Activated CD4-positive, alpha-beta T cell treated with anti-CD3 and anti-CD28 coated beads, Interleukin-2, amount 50 U/mL, for 48 hours (primary cell): ENCODE results near the gene CCL1.

ENCODE experiments used
- DNase-seq, 2 experiments: peaks; one replicate each; pipeline ENCODE4 v3.0.0-alpha.2; 2020

The CCL1 gene, protein sequence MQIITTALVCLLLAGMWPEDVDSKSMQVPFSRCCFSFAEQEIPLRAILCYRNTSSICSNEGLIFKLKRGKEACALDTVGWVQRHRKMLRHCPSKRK

GRCh38 chr17:34363183-34363661 lies at the start of gene CCL1:
TSS of gene CCL1 (minus strand) at chr17:34363233. CDS start at chr17:34363161, 72 bp downstream.
- no peak for DNase-seq

DNA sequence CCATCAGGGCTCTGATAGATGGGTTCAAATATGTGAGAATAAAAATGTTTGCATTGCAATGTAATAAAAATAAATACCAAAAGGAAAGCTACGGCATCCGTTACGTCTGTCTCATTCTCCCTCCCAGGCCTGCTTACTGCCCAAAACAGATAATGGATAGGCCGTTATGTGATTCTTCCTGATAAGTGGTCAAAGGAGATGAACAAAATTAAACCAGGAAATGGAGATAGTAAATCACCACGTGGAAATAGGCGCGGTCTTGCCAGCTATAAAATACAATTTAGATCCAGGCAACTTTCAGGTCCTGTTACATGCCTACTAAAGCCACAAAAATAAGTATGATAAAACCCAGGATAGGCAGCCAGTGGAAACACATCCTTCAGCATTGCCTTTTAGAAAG lies 49.5 kb upstream of the CCL1 start:
- no peak for DNase-seq

- no peak for DNase-seq
Measured at GRCh38 chr17:34411646-34412421, 48.8 kb upstream of the CCL1 start.

DNA sequence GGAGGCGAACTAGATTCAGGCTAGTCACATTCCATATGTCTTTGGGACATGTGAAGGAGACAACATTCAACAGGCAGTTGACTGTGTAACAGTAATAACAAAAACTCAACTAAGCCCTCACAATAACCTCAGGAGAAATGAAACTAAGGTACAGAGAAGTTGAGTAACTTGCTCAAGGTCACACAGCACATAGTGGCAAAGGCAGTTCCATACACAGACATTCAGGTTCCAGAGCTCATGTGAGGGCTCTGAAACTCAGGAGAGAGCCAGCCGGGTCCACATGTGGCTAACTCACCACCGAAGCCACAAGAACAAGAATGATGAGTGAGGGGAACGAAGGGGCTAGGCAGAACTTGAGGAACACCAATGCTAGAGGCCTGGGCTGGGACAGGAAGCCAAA lies 46.3 kb upstream of the CCL1 start:
- DNase-seq = no peak

- no peak for DNase-seq
Measured at GRCh38 chr17:34408439-34408838, 45.4 kb upstream of the CCL1 start.

DNA sequence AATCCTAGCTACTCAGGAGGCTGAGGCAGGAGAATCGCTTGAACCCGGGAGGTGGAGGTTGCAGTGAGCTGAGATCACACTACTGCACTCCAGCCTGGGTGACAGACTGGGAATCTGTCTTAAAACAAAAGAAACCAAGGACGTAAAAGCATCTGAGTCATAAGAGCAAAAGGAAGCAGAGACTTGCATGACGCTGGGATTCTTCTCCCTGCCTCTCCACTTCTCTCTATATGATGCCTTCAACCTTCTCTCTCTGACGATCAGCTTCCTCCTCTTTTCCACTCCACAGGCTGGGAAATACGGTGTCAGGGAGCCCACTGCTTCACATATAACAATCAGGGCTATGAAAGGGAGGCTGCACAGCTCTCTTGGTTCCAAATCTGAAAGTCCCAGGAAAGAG lies 43.2 kb upstream of the CCL1 start:
- no peak for DNase-seq

- no peak for DNase-seq
Measured at GRCh38 chr17:34403006-34403405, 40.0 kb upstream of the CCL1 start.

- DNase-seq = no peak
Measured at GRCh38 chr17:34401165-34401564, 38.1 kb upstream of the CCL1 start.

DNA sequence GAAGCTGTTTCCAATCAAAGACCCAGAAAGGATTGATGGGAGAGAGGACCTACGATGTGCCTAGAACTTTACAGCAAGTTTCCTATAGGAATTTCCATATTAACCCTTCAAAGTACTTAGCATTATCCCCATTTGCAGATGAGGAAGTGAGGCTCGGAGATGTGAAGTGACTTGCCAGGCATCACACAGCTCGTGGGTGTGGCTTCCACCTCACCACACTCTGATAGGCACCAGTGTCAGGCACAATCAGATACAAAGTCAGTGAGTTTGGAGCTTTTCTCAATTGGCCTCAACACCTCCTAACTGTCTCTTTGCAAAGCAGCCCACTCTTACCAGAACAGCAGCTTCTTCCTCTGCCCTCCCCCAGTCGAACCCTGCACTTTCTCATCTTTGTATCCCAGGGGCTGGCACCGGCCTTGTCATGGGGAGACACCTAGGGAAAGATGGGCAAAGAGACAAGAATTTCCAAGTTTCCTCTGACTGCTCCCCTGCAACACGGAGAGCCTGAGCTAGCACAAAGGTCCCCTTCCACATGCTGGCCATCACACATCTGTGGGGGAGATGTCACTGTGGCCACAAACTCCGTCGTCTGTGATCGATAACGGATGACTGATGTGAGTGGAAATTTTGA lies 37.4 kb upstream of the CCL1 start:
- DNase-seq = no peak

DNA sequence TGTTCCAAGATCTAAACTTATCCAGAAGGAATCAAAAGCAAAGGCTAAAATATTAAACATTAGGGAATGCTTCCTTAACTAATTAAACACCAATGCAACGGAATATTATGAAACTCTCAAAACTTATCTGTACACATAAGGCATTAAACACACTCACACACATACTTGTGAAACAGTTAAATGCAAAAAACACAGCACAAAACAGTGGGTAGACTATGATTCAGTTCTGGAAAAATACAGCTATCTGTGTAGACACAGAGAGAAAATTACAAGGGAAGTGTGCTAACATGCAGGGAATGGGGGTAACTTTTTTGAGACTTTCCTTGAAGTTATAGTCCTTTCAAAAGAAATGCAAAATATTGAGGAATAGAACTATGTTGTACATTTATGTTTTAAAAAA lies 36.7 kb upstream of the CCL1 start:
- no peak for DNase-seq

DNA sequence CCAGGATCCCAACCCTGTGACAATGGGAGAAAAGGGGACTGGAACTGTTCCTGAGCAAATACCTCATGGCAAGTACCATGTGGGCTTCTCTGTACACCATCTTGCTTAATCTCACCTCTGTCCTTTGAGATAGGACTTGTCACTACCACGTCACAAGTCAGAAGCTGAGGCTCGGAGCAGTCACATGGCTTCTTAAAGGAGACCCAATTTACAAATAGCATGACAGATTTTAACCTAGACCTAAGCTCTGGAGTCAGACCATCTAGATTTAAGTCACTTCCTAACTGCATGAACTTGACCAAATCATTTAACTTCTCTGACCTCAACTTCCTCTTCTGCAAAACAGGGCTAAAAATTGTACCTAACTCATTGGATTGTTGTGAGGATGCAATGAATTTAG lies 36.0 kb upstream of the CCL1 start:
- DNase-seq = no peak

DNA sequence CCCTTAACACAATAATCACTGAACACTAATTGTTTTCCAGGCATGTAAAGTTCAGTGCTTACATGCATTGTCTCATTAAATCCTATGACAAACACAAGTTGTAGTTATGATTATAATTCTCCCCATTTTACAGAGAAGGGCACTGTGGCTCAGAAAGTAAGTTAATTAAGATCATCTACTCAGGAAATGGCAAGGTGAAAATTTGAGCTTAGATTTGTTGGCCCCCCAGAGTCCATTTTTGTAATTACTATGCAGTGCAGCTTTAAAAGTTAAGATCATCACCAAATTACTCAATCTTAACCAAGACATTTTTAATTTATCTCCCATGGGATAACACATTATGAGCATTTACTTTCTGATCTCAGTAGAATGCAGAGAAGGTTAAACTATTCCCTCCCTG lies 34.2 kb upstream of the CCL1 start:
- no peak for DNase-seq

DNA sequence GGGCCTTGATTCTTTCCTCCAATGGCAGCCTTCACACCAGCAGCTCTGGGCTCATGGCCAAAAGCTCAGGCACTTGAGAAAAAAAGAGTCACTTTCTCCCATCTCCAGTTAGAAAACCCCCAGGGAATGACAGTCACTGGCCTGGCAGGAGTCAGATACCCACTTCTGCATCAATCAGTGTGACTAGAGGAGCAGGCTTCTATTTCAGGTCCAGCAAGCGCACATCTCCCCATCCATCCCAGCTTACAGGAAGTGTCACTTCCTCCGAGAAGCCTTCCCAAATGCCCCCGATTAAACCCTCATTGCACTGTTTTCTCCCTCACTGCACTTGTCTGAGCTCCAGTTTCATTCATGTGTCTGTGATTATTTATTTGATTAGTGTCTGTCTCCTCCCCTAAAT lies 30.4 kb upstream of the CCL1 start:
- DNase-seq = no peak

GRCh38 chr17:34391241-34391640 lies 28.2 kb upstream of the CCL1 start:
- DNase-seq = no peak

DNA sequence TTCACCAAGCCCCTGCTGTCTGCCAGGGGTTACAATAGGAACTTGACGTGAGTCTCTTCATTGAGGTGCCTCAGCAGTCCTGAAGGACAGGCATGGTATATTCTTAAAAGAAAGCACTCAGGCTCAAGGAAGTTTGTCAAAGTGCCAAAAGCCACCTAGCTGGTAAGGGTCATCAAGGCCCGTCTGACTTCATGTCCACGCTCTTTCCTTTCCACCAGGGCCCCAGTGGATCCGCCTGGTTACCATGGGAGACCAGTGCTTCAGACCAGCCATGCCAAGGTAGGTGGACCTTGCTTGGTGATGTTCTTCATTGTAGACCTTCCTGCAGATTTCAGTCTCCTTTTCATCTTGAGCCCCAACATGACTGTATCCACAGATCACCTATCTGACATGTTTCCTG lies 27.6 kb upstream of the CCL1 start:
- DNase-seq = no peak

DNA sequence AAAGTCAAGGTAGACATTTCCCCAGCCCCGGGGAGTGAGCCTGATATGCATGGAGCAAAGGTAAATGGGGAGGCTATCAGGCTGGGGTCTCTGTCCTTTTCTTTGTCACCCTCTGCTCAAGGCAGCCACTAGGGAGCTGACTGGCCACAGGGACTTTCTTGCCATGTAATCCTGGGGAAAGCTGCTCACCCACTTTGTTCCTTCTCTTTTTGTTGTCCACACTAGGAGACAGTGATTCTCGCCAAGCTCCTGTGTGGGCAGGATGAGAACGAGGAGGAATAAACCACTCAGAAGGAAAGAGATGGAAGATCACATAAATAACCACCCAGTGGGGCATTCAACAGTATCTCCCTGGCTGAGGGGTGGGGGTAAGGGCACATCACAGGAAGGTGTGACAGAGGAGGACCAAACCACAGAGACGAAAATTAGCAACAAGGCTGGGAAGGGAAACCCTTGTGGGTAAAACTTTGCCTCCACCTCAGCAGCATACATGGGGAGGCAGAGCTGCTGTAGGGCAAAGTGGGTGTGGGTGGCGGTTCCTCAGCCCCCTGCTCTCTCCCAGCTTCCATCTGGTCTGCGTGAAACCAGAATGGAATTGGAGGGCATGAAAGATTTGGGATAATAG lies 26.2 kb upstream of the CCL1 start:
- no peak for DNase-seq

DNA sequence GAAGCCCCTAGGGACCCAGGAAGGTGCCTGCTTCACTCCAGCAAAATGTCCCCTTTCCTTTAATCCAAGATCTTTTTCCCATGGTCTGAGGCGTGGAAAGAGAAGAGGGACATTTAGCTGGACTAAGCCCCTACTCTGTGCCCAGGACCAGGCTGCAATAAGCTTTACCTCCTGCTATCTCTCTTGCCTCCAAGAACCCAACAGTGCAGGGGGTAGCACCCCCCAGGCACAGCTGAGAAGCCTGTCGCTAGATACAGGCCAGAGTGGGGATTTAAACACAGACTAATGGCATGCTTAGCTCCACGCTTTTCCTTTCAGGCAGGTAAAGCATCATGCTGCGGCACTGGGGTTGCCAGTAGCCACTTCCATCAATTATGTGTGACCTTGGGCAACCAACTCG lies 24.5 kb upstream of the CCL1 start:
- DNase-seq = no peak

GRCh38 chr17:34386697-34387550 lies 23.9 kb upstream of the CCL1 start:
- peak in 1 of 2 experiments; percentile 25 for DNase-seq

DNA sequence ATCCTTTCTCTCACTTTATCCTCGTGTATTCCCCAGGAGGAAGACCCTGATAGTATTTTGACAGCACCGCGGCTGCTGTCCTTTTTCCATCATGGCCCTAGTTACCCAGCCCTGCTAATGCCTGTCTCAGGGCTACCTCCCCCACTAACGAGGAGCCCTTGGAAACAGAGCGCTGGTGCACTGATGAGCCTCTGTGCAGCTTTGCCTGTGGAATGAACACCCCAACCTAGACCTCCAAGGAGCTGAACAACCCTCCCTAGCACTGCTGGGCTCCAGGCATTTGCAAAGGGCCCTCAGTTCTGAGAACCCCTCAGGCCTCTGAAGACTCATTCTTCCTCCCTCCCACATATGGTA lies 23.3 kb upstream of the CCL1 start:
- DNase-seq = no peak

DNA sequence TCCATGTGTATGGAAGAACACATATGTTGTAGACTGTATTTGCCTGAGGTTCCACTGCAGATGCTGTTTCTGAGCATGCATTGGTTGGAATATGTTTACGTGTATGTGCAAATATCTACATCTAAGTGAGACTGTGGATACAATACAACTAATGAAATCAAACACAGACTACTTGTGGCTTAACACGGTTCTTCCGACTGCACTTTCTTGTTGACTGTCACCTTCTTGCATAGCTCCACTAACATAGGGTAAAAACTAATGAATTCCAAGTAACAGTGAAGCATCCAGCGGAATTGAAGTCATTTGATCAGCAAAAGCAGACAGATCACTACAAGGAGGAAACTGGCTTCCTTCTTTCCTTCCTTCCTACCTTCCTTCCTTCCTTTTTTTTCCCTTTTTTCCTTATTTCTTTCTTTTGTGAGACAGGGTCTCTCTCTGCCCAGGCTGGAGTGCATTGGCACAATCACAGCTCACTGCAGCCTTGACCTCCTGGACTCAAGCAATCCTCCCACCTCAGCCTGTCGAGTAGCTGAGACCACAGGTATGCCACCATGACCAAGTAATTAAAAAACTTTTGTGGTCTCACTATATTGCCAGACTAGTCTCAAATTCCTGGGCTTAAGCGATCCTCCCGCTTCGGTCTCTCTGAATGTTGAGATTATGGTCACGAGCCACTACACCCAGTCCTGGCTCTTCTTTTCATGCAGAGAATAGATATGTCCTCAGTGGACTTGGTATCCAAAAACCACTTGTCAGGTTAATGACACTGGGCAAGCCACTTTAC lies 22.0 kb upstream of the CCL1 start:
- no peak for DNase-seq

- no peak for DNase-seq
Measured at GRCh38 chr17:34384271-34384670, 21.2 kb upstream of the CCL1 start.

GRCh38 chr17:34383216-34383615 lies 20.2 kb upstream of the CCL1 start:
- no peak for DNase-seq
